ENCODE measurements around the gene REV1.
"Not testable (repeated sequence)": the region's sequence is repeated elsewhere in the genome, so short reads cannot be mapped to it uniquely, and the experiment has no call there.

DNA sequence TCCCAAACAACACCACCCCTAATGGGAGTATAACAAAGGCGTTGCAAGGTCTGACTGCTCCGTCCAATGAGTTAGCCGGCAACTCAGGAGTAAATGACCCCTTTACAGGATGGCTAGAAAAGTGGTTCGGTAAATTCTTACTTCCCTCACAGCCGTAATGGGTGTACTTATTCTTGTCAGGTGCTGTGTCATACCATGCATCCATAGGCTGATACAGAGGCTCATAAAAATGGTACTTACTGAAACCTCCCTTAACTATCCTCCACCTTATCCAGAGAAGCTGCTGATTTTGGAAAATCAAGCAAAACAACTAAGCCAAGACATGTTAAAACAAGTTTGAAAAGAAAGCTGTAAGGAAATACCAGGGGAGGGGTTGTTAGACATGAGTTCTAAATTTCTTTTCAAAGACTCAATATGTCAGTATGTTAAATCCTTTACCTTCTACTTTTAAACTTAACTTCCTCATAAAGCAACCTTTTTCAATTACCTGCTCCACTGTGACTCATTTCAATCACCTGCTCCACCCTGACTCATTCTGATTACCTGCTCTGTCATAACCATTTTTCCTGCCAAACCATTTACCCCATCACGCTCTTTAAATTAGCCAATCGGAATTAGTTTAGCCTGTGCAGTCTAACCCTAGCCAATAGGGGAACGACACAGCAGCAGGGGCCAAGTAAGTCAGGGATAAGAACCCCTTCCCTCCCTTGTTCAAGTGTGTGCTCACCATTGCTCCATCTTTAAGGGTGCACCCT is 14.0 kb upstream of the REV1 start:
- TF ChIP-seq, protein P1, sequence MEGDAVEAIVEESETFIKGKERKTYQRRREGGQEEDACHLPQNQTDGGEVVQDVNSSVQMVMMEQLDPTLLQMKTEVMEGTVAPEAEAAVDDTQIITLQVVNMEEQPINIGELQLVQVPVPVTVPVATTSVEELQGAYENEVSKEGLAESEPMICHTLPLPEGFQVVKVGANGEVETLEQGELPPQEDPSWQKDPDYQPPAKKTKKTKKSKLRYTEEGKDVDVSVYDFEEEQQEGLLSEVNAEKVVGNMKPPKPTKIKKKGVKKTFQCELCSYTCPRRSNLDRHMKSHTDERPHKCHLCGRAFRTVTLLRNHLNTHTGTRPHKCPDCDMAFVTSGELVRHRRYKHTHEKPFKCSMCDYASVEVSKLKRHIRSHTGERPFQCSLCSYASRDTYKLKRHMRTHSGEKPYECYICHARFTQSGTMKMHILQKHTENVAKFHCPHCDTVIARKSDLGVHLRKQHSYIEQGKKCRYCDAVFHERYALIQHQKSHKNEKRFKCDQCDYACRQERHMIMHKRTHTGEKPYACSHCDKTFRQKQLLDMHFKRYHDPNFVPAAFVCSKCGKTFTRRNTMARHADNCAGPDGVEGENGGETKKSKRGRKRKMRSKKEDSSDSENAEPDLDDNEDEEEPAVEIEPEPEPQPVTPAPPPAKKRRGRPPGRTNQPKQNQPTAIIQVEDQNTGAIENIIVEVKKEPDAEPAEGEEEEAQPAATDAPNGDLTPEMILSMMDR (IDR thresholded peaks at IDR 0.05) = not testable (repeated sequence)
- TF ChIP-seq POLR2A (IDR thresholded peaks at IDR 0.05) = not testable (repeated sequence)
